GM21390 (cell line): ENCODE data around the gene RDH16.

Source experiments
- ATAC-seq: cut with Tn5 transposase; IDR thresholded peaks from one replicate; pipeline ENCODE4 v1.9.1; 2021; ENCODE audit not compliant: unreplicated experiment

Gene RDH16

DNA sequence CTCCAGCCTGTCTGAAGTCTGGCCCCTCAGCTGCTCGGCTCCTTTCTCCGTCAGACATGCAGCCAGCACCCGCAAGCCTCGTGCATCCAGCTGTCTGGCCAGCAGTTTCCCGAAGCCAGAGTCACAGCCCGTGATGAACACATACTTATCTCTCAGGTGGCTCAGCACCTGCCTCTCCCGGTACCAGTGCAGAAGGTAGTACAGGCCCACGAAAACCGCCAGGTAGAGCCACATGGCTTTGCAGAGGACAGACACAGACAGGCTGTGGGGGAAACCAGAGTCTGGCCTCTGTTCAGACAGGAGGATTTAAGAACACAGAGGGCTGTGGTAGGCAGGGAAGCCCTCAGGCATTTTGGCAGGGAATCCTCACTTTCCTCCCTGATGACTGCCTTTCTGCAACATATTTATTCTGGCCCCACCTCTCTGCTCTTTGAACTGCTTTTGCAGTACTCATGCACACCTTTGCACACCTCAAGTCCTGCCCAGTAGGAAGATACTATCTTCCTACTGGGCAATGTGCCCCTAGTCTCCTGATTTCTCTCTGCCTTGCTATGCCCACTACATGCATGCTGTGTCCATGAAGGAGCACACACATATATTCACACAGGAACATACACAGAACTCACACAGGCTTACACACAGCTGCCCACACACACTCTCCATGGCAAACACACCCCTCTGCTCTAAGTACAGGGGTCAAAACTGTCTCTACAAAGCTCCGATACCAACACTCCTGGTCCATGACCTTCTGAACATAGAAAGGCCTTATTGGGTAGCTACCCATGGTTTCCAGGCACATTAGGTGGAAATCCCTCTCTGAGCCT, at the start of gene RDH16:
Gene RDH16, minus strand, starts transcription at position 380 of the 824 bp plus-strand sequence. Its CDS starts 146 bp downstream, at position 234.
- no peak for ATAC-seq

GRCh38 chr12:57006809-57007475, 49.5 kb upstream of the RDH16 start:
- ATAC-seq = no peak

DNA sequence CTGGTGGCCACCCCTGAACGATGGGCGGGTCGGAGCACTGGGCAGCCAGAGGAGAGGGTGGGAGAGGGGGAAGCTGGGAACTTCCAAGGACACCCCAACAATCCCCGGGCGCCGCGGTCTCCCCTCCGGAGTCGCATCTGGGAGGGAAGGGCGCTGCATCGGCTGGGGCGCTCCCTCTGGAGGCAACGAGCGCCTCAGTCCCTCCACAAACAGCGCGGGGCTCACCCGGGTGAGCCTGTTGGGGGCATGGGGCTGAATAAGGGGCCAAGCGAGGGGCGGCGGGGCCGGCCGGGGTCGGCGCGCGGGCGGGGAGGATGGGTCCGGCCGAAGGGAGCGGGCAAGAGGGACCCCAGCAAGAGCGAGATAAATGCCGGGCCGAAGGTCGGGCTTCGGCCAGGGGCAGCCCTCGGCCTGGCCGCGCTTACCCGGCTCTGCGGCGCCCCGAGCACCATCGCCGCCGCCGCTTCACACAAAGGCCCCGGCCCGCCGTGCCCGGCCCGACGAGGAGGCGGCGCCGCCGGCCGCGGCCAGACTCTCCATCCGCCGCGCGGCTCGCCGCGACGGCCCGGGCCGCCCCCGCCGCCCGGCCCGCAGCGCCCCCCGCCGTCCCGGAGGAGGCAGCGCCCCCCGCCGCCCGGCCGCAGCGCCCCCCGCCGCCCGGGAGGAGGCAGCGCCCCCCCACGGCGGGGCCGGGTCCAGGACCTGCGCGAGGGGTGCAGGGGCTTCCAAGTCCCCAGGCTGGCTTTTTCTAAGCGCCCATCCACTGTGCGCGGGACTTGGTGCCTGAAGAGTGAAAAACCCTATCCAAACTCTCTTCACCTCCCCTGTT, 48.8 kb upstream of the RDH16 start, which contains the start of gene ZBTB39:
Gene ZBTB39, minus strand, starts transcription at position 567 of the 829 bp plus-strand sequence. CDS start 1,629 bp downstream, outside the sequence.
- ATAC-seq = peak; percentile 84

DNA sequence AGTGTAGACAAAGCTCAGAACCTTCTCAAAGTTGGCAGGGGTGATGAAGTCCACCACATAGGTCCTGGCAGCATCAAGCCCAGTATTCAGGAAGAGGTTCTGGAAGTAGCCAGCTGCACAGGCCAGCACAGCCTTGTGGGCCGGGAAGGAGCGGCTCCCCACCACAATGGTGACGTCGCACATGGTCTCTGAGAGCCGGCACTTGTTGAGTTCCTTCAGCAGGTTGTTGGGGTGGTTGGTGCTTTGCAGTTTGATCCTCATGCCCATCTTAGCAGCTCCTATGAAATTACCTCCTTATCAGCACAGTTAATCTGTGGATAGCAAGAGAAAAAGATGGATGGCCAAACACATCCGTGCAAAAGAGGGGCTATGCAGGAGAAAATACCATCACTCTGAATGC, 47.2 kb upstream of the RDH16 start:
- ATAC-seq = no peak

DNA sequence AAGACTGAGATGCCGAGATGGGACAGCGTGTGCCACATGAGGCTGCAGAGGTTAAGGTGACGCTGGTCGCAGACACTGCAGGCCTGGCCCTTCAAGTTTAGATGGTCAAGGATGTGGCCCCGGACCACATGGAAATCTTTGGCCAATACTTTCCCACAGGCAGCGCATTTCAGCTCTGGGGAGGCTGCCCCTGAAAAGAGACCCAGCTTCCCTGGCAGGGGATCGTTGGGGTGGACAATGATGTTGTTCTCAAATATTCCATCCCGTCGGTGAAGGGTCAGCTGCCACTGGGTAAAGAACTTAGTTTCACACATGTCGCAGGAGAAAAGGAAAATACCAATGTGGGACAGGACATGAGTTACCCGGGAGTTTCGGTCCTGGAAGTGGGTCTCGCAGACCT, 46.0 kb upstream of the RDH16 start:
- no peak for ATAC-seq

- ATAC-seq = no peak
Measured at GRCh38 chr12:57001448-57001906, 44.1 kb upstream of the RDH16 start.

DNA sequence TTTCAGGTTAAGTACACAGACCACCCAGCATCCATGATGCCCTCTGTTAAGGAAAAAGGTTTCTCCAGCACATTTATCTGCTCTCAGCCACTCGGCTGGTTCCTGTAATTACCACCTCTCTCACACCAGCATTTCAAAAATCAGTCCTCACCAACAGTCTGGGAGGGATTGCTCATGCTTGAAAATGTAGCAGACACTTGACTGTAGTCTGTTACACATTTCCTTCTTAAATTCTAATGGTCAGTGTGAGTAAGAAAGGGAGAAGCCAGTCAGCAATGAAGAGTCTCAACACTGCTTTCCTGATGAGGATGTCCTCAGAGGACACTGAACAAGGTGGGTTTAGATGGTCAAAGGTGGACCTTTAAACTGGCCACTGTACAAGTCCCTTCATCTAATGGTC, 43.0 kb upstream of the RDH16 start:
- no peak for ATAC-seq

- no peak for ATAC-seq
Measured at GRCh38 chr12:56999456-56999855, 42.0 kb upstream of the RDH16 start.

DNA sequence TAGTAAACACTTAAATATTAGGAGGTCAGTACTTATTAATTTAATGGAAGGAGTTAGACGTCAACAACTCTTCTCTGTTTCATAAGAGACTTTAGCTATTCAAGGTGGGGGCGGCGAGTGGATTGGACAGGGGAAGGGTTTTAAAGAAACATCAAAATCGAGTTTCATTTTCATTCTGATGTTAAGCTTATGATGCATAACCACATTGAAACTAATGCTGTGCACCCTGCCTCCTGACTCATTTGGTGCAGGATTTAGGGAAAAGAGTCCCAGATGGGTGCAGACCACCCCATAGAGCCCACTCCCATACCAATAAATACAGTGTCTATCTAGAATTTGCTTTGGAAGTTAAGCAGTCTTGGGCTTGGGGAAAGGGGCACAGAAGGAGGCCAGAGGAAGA, 41.6 kb upstream of the RDH16 start:
- peak; percentile 75 for ATAC-seq

DNA sequence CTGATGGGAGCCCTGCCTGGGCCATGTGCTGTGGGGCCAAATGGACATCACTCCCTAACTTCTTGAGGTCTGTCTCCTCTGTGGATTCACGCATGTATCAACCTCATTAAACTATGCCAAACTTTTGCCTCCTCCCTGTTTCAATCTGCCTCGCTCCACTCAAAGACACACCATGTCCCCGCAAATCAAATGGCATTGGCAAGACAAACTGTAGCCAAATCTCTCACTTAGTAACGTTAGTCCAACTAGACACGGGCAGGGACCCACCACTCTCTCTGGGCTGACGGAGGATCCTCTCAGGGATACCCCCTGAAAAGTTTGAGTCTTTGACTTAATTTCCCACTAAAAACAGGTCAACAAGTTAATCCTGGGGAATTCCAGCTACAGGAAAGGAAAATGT, 40.9 kb upstream of the RDH16 start:
- no peak for ATAC-seq

DNA sequence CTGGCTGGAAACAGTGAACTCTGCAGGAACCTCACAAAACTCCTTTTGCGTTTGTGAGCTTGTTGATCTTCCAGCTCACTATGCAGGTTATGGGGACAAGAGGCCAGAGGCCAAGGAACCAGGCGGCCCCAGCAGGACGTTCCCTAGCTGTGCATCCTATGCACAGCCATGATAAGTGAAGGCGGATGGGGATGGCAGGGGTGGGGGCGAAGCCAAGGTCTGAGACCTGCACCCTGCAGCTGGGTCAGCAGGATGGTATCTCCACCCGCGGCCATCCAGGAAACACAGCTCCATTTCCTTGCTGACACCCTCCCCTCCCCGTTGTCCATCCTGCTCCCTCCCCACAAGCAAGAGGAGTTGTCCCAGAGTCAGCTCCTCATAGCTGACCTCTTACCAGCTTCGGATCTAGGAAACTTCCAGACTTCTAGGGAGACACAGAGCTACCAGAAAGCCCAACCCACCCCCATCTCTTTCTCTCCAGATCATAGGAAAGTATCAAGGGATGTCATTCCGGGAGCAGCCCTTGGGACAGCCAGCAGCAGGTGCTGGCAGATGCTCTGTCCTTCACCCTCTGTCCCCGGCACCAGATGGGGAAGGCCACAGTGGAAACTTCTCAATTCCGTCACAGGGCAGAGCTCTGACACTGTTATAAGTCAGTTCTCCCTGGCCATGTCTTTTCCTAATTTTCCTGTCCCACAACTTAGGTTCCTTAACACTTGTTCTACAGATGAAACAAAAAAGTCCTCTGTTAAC, 39.6 kb upstream of the RDH16 start:
- ATAC-seq = no peak

DNA sequence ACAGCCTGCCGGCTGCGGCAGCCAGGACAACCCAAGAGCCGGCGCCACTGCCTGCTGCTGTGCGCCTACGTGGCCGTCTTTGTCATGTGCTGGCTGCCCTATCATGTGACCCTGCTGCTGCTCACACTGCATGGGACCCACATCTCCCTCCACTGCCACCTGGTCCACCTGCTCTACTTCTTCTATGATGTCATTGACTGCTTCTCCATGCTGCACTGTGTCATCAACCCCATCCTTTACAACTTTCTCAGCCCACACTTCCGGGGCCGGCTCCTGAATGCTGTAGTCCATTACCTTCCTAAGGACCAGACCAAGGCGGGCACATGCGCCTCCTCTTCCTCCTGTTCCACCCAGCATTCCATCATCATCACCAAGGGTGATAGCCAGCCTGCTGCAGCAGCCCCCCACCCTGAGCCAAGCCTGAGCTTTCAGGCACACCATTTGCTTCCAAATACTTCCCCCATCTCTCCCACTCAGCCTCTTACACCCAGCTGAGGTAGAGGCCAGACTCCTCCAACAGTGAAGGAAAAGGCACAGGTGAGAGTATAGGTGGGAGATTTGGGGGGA, 38.6 kb upstream of the RDH16 start:
- no peak for ATAC-seq

DNA sequence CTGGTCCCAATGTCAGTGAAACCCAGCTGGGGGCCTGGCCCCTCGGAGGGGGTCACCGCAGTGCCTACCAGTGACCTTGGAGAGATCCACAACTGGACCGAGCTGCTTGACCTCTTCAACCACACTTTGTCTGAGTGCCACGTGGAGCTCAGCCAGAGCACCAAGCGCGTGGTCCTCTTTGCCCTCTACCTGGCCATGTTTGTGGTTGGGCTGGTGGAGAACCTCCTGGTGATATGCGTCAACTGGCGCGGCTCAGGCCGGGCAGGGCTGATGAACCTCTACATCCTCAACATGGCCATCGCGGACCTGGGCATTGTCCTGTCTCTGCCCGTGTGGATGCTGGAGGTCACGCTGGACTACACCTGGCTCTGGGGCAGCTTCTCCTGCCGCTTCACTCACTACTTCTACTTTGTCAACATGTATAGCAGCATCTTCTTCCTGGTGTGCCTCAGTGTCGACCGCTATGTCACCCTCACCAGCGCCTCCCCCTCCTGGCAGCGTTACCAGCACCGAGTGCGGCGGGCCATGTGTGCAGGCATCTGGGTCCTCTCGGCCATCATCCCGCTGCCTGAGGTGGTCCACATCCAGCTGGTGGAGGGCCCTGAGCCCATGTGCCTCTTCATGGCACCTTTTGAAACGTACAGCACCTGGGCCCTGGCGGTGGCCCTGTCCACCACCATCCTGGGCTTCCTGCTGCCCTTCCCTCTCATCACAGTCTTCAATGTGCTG, 38.0 kb upstream of the RDH16 start:
- no peak for ATAC-seq

DNA sequence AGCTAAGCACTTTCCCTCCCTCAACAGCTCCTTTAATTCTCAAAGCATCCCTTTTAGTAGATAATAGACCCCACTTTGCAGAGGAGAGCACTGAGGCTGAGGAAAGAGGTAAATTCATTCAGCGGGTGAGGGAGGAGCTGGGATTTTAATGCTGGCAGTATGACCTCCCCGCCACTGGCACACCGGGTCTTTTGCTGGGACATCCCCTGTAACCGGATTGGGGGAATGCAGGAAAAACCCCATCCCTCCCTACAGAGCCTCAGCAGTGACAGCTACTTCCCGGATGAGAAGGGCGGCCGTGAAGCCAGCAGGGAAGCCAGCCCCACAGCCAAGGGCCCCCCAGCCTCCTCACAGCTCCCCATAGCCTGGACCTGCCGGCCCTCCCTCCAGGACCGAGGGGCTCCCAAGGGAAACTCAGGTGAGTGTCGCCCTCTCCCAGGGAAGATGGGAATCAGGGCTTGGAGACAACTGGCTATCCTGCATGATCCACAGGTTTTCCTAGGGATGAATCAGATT, 36.9 kb upstream of the RDH16 start:
- no peak for ATAC-seq

GRCh38 chr12:56993346-56993745, 35.9 kb upstream of the RDH16 start:
- ATAC-seq = no peak

DNA sequence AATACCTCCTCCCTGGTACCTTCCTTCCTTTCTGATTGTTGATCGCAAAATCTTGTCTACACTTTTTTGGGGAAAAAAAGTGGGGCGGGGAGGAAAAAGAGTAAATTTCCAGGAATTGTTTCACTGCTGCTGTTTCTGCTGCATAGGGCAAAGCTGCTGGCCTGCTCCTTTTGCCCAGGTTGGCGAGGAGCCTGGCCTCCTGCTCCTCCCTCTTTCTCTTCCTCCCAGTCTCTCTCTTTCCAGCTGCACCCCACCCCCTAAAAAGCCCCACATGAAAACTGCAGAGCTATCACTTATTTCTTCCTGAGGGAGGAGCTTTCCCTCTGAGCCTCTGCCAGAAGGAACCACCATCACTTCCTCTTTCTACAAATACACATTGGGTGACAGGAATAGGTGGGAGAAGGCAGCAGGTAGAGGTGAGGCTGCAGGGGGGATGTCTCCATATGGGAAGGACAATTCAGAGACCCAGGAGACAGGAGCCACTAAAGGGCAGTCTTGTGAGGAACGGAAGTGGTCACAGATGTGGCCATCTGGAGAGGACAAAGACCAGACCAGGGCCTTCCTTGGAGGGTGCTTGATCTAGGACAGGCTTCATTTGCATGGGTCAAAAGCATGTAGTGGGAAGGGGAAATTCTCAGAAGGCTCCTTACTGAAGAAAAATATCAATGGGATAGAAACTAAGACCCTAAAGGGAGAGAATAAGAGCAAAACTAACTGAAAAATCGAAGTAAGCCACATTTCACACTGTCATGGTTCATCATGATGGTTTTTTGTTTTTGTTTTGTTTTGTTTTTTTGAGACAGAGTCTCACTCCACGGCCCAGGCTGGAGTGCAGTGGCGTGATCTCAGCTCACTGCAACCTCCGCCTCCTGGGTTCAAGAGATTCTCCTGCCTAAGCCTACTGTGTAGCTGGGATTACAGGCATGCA, 34.2 kb upstream of the RDH16 start:
- no peak for ATAC-seq

DNA sequence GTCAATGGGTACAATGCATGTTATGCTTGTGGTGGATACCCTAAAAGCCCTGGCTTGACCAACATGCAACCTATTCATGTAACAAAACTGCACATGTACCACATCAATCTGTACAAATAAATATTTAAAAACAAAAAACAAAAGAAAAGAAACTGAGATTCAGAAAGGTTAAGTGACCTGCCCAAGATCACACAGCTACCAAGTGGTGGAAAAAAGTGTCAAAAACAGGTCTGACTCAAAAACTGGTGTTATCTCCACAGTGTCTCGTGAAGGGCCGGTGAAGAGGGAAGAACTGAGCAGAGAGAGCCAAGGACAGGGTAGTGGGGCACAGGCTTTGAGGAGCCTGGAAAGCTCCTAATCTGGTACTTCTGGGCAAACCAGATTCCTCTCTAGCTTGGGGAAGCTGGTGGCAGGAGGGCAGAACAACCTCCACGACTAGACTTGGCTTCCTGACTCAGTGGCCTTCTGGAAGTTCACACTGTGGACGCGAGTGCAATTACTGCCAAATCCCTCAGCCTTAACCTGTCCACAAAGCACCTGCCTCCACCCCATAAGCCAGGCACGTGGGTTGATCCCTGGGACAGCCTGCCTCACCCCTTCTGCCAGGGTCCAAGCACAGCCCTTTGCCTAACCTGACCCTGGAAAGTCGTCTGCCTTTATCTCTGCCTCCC, 33.4 kb upstream of the RDH16 start:
- ATAC-seq = no peak
